Activated CD8-positive, alpha-beta memory T cell treated with anti-CD3 and anti-CD28 coated beads, Interleukin-2, amount 50 U/mL, for 1 hour (primary cell): Measurements from ENCODE around the gene FAM20B.
"Not testable (repeated sequence)": the region's sequence is repeated elsewhere in the genome, so short reads cannot be mapped to it uniquely, and the experiment has no call there.

Experiments used
- DNase-seq: peaks from one replicate; pipeline ENCODE4 v3.0.0-alpha.2; 2020; ENCODE audit errors: extremely low read depth

The FAM20B gene

GRCh38 chr1:179025125-179025974 lies at the start of gene FAM20B:
Gene FAM20B (plus strand): TSS chr1:179025894. CDS start chr1:179043848, 17,954 bp downstream.
- peak; percentile 62 for DNase-seq

- DNase-seq = no peak
These were observed 49.2 kb upstream of the FAM20B start for GRCh38 chr1:178976541-178976940.

DNA sequence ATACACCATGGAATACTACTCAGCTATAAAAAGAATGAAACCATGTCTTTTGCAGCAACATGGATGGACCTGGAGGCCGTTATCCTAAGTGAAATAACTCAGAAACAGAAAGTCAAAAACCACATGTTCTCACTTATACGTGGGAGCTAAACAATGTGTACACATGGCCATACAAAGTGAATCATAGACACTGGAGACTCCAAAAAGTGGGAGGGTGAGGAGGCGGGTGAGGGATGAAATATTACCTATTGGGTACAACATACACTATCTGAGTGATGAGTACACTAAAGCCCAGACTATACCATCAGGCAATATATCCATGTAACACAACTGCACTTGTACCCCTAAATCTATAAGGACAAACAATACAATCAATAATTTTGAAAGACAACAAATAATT lies 39.5 kb upstream of the FAM20B start:
- DNase-seq = no peak

GRCh38 chr1:178988198-178988597 lies 37.5 kb upstream of the FAM20B start:
- DNase-seq = not testable (repeated sequence)

GRCh38 chr1:178993559-178993958 lies 32.1 kb upstream of the FAM20B start:
- no peak for DNase-seq

- no peak for DNase-seq
These were observed 28.3 kb upstream of the FAM20B start for GRCh38 chr1:178997428-178997827.

DNA sequence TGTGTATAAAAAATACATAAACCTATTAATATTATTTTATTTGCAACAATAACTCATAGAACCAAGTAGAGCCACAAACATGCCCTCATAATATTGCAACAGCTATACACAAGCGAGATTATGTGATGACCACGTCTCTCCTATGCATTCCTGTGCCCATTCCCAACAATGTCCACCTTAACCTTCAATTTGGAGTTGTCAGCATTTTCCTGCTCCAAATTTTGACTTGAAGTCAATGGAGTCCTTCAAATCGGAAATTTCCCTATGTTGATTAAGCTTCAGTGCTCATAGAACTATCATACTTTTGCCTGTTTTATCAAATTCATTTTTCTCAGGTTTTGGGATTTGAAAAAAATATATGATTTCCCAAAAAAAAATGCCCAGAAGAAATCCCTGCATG lies 27.4 kb upstream of the FAM20B start:
- DNase-seq = no peak

- no peak for DNase-seq
These were observed 26.6 kb upstream of the FAM20B start for GRCh38 chr1:178999061-178999460.

GRCh38 chr1:179001451-179001850 lies 24.2 kb upstream of the FAM20B start:
- DNase-seq = no peak

- DNase-seq = not testable (repeated sequence)
These were observed 23.6 kb upstream of the FAM20B start for GRCh38 chr1:179002064-179002463.

DNA sequence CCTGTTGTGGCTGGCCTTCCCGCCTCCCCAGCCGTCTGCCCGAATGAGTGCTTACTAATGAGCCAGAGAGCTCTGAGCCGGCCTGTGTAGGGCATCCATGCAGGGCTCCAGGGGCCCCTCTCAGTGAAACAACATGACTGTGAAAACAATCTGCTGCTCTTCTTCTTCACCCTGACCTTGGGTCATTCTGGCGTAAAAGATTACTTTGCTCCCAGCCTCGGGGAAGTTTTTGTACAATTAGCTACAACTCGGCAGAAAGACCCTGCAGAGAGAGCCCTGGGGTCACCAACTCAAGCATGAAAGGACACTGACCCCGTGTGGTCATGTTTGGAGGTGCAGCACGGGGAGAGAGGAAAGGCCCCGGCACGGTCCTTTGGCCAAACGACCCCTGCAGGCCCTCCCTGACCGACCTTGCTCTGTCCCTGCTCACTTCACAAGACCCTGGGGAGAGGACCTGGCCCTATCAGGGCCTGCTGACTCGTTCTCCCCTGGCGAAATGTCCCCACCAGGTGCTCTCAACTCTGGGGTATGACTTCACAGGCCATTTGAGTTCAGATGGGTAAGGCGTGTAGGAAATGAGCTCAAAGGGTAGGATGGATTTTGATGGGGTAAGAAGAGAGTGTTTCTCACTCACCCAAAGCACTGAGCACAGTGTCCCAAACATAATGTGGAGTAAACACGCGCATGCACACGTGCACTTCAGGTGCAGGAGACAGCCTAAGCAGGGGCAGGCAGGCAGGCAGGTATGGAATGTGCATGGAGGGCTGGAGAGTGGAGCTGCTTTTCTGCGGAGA lies 22.9 kb upstream of the FAM20B start:
- DNase-seq = no peak

GRCh38 chr1:179003512-179004066 lies 22.1 kb upstream of the FAM20B start:
- no peak for DNase-seq

GRCh38 chr1:179007233-179007632 lies 18.5 kb upstream of the FAM20B start:
- no peak for DNase-seq

DNA sequence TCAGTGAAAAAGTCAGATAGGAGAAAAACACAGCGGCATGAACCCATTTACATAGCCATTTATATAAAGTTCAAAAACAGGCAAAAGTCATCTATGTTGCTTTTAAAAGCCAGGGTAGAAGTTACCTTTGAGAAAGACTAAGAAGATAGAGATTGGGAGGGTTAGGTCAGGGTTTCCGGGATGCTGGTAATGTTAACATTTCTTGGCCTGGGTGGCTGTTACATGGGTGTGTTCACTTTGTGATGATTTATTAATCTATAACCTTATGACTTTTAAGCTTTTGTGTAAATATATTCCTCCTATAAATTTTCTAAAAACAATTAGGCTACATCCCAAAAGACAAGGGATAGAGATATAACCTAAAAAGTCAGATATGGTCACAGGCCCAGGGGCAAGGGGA lies 15.0 kb upstream of the FAM20B start:
- no peak for DNase-seq

DNA sequence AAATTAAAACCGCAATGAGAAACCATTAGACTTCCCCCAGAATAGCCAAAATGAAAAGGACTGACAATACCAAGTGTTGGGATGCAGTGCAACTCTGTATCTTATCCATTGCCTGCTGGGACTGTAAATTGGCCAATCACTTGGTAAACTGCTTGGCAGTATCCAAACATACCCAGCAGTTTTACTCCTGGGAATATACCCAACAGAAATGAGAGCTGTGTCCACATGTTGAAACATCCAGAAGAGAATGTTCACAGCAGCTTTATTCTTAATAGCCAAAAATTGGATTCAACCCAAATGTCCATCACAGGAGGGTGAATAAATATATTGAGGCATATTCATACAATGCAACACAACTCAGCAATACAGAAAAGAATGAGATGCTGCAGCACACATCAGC lies 13.7 kb upstream of the FAM20B start:
- DNase-seq = no peak

DNA sequence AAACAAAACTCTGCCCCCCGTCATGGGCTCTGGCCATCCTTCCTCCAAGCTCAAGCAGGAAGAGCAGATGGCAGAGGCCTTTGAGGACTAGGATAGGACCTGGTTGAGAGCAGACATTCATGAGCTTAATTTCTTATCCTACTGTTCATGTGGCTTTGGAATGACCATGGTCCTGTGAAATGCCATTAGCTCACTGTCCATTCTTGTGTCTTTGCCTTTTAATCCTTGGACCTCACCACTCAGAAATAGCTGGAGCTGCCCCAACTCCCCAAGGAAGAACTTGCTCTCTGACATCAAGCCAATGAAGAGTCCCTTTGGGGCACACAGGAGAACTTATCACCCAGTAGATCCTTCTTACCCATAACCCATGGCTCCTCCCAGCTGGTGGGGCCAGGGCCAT lies 11.6 kb upstream of the FAM20B start:
- DNase-seq = no peak

DNA sequence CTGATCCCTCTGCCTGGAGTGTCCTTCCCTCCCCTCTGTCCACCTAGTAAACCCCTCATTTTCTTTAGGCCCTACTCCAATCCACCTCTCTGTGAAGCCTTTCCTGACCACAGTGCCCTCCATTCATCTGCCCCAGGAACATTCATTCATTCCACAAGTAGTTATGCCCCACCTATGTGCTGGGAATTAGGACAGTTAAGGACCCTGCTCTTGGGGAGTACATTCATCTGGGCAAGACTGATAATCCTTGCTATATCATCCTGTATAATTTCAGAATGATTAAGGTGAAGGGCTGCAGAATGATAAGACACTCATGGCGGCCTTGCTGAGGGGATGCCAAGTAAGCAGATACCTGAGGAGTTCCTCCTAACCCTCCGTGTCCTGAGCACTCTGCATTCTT lies 10.3 kb upstream of the FAM20B start:
- no peak for DNase-seq

DNA sequence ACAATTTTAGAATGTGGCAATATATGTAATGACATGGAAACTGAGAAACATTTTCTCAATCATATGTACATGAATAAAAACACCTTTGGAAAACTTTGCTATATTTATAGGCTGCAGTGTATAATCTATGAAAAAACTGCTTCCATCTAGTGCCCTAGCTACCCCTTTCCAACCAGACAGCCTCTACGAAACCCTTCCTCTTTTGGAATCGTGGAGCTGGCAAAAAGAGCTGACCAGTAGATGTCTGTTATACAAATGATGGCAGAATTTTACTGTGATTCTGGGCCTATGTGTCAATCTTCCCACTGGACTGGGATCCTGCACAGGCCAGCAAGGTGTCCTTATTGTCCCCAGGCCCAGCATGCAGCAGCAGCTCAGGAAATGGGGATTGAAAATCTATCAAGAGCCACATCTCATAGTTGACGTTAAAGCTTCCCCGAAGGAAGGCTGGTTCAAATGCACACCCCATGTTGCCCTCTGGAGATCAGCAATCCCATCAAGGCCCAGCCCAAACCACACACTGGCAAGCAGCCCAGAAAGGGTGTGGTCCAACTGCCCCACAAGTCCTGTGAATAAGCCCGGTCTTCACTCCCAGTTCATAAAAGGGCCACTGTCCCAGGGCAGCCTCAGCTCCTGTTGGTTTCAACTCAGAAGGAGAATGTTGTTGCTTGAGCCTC lies 8.8 kb upstream of the FAM20B start:
- DNase-seq = no peak

- DNase-seq = no peak
These were observed 8.0 kb upstream of the FAM20B start for GRCh38 chr1:179017383-179018326.

- DNase-seq = no peak
These were observed 3.8 kb upstream of the FAM20B start for GRCh38 chr1:179021873-179022272.
